ENCODE data around the gene PTPRD.

DNA sequence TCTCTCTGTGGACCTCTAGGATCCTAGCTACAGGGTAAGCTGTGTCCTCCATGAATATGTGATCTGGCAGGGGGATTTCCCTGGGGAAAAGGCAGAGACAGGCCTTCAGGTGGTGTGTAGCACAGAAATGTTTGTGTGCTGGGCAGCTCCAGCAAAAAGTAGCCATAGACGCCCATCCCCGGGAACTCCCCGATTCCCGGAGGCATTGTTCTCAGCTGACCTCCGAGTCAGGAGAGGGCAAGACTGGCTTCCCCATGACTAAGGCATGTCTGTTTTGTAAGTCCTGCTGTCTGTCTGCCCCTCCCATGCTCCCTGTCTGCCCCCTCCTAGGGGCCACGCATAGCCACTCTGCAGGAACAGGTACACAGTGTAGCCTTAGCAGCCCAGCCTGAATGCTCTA, 834.5 kb downstream of the PTPRD start:
- TF ChIP-seq POLR2A (IDR thresholded peaks at IDR 0.05) (no peak), CTCF (IDR thresholded peaks at IDR 0.05 in 8 of 11, conservative IDR thresholded peaks at IDR 0.05 in 3 of 11) (no peak), POLR2AphosphoS5 (IDR thresholded peaks at IDR 0.05) (no peak)
